Measurements from ENCODE around the gene ZNF837. TPM values are rescaled to one million over a fixed set of nuclear protein-coding genes. Genes with fewer than 3 reads are reported as not detected.
A peak's percentile ranks its signal among the peaks of the same experiment; 100 is the strongest.
"Not testable (repeated sequence)": the region's sequence is repeated elsewhere in the genome, so short reads cannot be mapped to it uniquely, and the experiment has no call there.

ZNF837 gene
- total RNA-seq, 2 experiments from 2014 or later = 1.5 to 1.6 TPM

GRCh38 chr19:58409010-58409790 lies 28.4 kb upstream of the ZNF837 start:
- intact Hi-C loops (cut with micrococcal nuclease) = no loop called here
- POLR2A ChIA-PET = interaction anchor here (0.7 to 2.6 kb wide), 4 partner anchors 9 to 166 kb away, joined by 3 to 10 read pairs (median 4); partner anchors contain the start of gene ZBTB45
- ATAC-seq = peak; percentile 13

DNA sequence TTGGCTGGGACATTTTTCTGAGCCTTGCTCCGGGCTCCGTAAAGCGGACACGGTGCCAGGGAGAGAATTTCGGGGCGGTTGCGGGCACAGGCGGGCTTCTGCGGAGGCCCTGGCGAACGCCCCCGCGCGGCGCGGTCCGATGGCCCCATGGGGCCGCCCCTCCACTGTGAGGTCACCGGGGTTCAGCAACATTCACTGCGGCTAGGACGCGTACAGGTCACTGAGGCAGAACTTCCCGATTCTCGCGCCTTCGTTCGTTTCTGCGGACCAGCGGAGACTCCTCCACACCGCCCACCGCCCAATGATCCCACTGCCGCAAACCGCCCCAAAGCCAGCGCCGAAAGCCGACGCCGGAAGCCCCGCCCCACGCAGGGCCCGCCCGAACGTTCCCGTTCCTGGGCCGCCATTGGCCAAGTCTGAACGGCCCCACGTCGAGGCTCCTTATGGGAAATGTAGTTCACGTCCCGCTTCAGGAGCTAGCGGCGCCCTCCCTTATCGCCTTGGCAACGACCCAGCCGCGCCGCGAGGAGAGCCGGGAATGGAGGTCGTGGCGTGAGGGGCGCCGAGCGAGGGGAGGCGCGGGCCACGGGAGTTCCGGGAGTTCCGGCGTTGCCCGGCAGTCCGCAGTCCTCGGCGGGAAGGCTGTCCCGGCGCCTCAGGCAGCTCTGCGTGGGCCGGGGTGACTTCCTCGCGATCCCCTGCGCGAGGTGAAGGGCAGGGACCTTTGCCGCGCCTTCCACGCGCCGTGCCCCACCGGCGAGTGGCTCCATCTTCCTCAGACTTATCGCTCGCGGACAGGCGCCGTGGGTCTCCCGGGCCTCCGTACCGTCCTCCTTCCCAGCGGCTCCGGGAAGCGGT lies 27.6 kb upstream of the ZNF837 start, which contains the start of gene ZNF584:
ZNF584 (plus strand) TSS at position 498 of the 858 bp plus-strand sequence. CDS start 499 bp downstream, outside the sequence.
- Mint-ChIP-seq H3K9me3 (no peaks in the 10 kb centered on the region), H3K4me1 (ENCODE audit: low read depth) (peaks cover 37% of the 10 kb centered on the region), H3K36me3 (ENCODE audit: low read depth) (peaks cover 21% of the 10 kb centered on the region), H3K27ac (peak within 1 kb of the TSS; percentile 95), H3K4me3 (peak within 1 kb of the TSS; percentile 87), H3K27me3 (no peaks in the 10 kb centered on the region)
- CTCF ChIA-PET = interaction anchor here (1.0 to 1.4 kb wide), 3 partner anchors 29 to 106 kb away, joined by 3 read pairs; no protein-coding TSS in a partner anchor
- peak; percentile 97 for DNase-seq
- TF ChIP-seq, protein P1, sequence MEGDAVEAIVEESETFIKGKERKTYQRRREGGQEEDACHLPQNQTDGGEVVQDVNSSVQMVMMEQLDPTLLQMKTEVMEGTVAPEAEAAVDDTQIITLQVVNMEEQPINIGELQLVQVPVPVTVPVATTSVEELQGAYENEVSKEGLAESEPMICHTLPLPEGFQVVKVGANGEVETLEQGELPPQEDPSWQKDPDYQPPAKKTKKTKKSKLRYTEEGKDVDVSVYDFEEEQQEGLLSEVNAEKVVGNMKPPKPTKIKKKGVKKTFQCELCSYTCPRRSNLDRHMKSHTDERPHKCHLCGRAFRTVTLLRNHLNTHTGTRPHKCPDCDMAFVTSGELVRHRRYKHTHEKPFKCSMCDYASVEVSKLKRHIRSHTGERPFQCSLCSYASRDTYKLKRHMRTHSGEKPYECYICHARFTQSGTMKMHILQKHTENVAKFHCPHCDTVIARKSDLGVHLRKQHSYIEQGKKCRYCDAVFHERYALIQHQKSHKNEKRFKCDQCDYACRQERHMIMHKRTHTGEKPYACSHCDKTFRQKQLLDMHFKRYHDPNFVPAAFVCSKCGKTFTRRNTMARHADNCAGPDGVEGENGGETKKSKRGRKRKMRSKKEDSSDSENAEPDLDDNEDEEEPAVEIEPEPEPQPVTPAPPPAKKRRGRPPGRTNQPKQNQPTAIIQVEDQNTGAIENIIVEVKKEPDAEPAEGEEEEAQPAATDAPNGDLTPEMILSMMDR (IDR thresholded peaks at IDR 0.05) = no peak
- ATAC-seq = peak; percentile 95
- POLR2A ChIA-PET = interaction anchor here (0.7 to 2.6 kb wide), 6 partner anchors 10 to 167 kb away, joined by 3 to 10 read pairs (median 4); partner anchors contain the start of genes RPS5 and ZBTB45
- intact Hi-C loops (cut with micrococcal nuclease) = no loop called here

More at GRCh38 chr19:58409010-58409790, 28.4 kb upstream of the ZNF837 start:
- H3K36me3 Mint-ChIP-seq (ENCODE audit: low read depth) = peaks cover 22% of the 10 kb centered on the region
- H3K4me1 Mint-ChIP-seq (ENCODE audit: low read depth) = peaks cover 32% of the 10 kb centered on the region
- peak overlapping the region; percentile 87 for H3K4me3 Mint-ChIP-seq
- CTCF ChIA-PET = interaction anchor here (1.0 to 2.0 kb wide), 4 partner anchors 30 to 111 kb away, joined by 3 to 6 read pairs (median 3); partner anchors contain the start of gene ZBTB45
- TF ChIP-seq, protein P1 (IDR thresholded peaks at IDR 0.05) = no peak
- H3K27me3 Mint-ChIP-seq = no peaks in the 10 kb centered on the region
- peak; percentile 62 for DNase-seq
- no peaks in the 10 kb centered on the region for H3K9me3 Mint-ChIP-seq
- peak overlapping the region; percentile 68 for H3K27ac Mint-ChIP-seq

DNA sequence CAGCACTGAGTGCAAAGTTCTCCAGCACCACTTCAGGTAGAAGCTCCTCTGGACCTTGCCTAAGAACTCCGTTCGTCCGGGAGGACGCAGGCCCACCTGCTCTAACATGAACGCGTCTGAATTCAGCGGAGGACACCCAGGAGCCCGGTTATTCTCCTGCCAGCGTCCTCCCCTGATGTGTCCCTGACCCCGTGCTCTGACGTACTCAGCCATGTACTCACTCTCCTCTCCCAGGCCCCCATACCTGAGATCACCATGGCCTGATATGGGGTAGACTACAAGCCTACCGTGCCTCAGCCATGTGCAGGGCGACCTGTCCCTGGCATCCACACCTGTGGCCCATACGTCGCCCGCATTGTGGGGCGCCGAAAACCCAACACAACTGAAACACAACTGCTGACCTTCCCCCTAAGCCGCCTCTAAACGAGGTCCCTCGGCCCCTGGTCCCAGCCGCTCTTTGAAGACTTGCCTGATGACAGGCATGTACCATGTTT lies 26.9 kb upstream of the ZNF837 start:
- intact Hi-C loops (cut with micrococcal nuclease) = no loop called here
- ChIA-PET POLR2A (interaction anchor here (0.7 to 2.6 kb wide), 4 partner anchors 10 to 61 kb away, joined by 3 to 10 read pairs (median 4); partner anchors contain the start of gene RPS5), CTCF (interaction anchor here (1.0 to 1.2 kb wide), 2 partner anchors 28 to 106 kb away, joined by 3 read pairs; no protein-coding TSS in a partner anchor)
- peaks cover 38% of the 10 kb centered on the region for H3K4me1 Mint-ChIP-seq (ENCODE audit: low read depth)
- TF ChIP-seq, protein P1 (IDR thresholded peaks at IDR 0.05) = no peak
- H3K4me3 Mint-ChIP-seq = peak overlapping the region; percentile 87
- ATAC-seq (peak; percentile 41), DNase-seq (peak; percentile 57)
- peak overlapping the region; percentile 95 for H3K27ac Mint-ChIP-seq
- H3K9me3 Mint-ChIP-seq = no peaks in the 10 kb centered on the region
- H3K36me3 Mint-ChIP-seq (ENCODE audit: low read depth) = peaks cover 18% of the 10 kb centered on the region
- no peaks in the 10 kb centered on the region for H3K27me3 Mint-ChIP-seq

- H3K27me3 Mint-ChIP-seq = no peaks in the 10 kb centered on the region
- peak overlapping the region; percentile 87 for H3K4me3 Mint-ChIP-seq
- H3K27ac Mint-ChIP-seq = peak overlapping the region; percentile 95
- H3K36me3 Mint-ChIP-seq (ENCODE audit: low read depth) = peaks cover 15% of the 10 kb centered on the region
- TF ChIP-seq, protein P1 (IDR thresholded peaks at IDR 0.05) = peak; percentile 40
- peaks cover 37% of the 10 kb centered on the region for H3K4me1 Mint-ChIP-seq (ENCODE audit: low read depth)
- ChIA-PET POLR2A (interaction anchor here (0.7 to 2.6 kb wide), 6 partner anchors 11 to 60 kb away, joined by 3 to 10 read pairs (median 4); partner anchors contain the start of genes RNF225 and RPS5), CTCF (no interaction called here)
- no peaks in the 10 kb centered on the region for H3K9me3 Mint-ChIP-seq
- ATAC-seq (no peak), DNase-seq (no peak)
- intact Hi-C loops (cut with micrococcal nuclease) = no loop called here
Measured at GRCh38 chr19:58406818-58407657, 26.2 kb upstream of the ZNF837 start.

GRCh38 chr19:58403920-58404478 lies 23.2 kb upstream of the ZNF837 start:
- ATAC-seq; H3K27me3 Mint-ChIP-seq; H3K9me3 Mint-ChIP-seq; DNase-seq; H3K4me3 Mint-ChIP-seq; H3K27ac Mint-ChIP-seq; intact Hi-C loops (cut with micrococcal nuclease); H3K36me3 Mint-ChIP-seq (ENCODE audit: low read depth): not testable (repeated sequence)
- POLR2A ChIA-PET = interaction anchor here (1.0 to 1.2 kb wide), 2 partner anchors 13 to 30 kb away, joined by 3 read pairs; no protein-coding TSS in a partner anchor
- CTCF ChIA-PET = interaction anchor here (1.2 kb wide), 1 partner anchor 115 kb away, joined by 3 read pairs; the partner anchor contains the start of gene ZBTB45
- peaks cover 31% of the 10 kb centered on the region for H3K4me1 Mint-ChIP-seq (ENCODE audit: low read depth)
